GM13977 (cell line): ENCODE measurements around the gene CSRP1.
A peak's percentile ranks its signal among the peaks of the same experiment; 100 is the strongest.

ENCODE experiments used
- DNase-seq: peaks from one replicate; pipeline ENCODE4 v3.0.0; 2012; ENCODE audit warnings: low spot score
- CTCF ChIP-seq: IDR thresholded peaks from 2 replicates; pipeline ENCODE4 v1.5.1; 2012; ENCODE audit warnings: mild to moderate bottlenecking, control low read depth; ENCODE audit not compliant: insufficient read depth; ENCODE audit errors: extremely low read depth, missing control alignments
- in situ Hi-C: fragments of 300-500 bp; cut with MboI; formaldehyde crosslinking; loops from one replicate; pipeline ENCODE4 v1.12.0; 2022; ENCODE audit warnings: low sequenced_read_pairs, low pct_unique_long_range_greater_than_20kb, mixed read lengths, inconsistent platforms; ENCODE audit not compliant: unreplicated experiment

CSRP1 gene

DNA sequence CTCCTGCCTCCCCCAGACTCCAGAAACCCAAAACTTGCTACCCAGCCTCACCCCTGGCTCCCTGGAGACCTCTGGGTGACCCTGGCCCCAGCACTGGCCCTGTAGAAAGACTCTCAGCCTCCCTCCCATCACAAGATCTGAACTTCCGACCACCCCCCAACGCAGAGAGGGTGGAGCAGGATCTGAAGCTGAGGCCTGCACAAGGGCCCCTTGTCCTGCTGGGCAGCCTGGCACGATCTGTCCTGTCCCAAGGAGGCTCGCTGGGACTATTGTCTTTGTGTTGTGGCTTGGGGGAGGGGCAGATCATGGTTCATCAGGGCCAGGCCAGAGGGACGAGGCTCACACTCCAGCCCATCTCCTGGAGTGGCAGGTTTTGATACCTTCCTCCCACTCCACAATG, 57.9 kb downstream of the CSRP1 start:
- no peak for TF ChIP-seq CTCF
- DNase-seq: no peak
- in situ Hi-C loops: loop anchor here (10.0 kb wide), 1 partner anchor 66 kb away; no protein-coding TSS in a partner anchor

DNA sequence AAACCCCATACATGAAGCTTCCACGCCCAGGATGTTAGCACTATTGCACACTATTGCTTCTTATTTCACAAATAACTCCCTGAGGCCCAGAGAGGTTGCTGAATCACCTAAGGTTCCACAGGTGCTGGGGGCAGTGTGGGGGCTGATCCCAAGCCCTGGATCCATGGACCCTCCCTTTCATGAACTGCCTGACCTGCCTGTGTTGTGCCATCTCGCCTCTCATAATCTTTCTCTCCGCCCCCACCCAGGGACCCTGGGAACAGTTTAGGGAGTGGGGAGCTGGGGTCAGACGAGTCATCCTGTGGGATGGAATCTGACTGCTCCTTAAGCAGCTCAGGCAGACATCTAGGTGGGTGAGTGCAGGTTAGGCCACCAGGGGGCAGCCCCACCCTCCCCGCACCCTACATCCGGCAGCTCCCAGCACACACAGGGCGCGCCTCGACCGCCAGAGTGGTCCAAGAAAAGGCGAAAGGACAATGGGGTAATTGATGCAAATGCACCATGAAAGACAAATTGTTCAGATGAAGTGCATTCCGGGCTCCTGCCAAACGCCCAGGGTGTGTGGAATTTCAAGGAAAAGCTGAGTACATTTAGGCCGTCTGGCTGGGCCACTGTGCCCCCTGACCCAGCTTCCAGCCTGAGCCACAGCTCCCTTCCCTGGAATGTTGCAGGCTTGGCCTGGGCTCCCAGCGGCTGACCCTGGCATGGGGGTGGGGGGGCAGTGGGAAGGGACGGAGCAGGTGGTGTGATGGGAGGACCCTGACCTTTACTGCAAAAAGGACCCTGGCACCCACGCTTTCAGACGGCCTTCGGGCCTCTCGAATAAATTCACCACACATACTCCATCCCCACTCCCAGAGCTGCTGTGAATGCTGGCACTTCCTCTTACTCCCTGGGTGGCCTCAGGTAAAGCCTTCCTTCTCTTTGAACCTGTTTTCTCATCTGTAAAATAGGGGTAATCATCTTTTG, 58.7 kb downstream of the CSRP1 start:
- peak; percentile 83 for DNase-seq
- in situ Hi-C loops: loop anchor here (10.0 kb wide), 1 partner anchor 67 kb away; no protein-coding TSS in a partner anchor
- peak; percentile 86 for TF ChIP-seq CTCF

DNA sequence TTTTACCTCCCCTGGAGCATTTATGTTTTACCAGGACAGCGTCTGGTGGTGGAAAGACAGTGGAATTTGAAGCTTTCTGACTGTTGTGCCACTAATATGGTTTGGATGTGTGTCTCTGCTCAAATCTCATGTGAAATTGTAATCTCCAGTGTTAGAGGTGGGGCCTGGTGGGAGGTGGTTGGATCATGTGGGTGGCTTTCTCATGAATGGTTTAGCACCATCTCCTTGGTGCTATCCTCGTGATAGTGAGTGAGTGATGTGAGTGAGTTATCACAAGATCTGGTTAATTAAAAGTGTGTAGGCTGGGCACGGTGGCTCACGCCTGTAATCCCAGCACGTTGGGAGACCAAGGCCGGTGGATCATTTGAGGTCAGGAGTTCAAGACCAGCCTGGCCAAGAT, 61.6 kb downstream of the CSRP1 start:
- in situ Hi-C loops: loop anchor here (10.0 kb wide), 1 partner anchor 69 kb away; no protein-coding TSS in a partner anchor

GRCh38 chr1:201444792-201445191, 62.1 kb downstream of the CSRP1 start:
- no peak for TF ChIP-seq CTCF
- in situ Hi-C loops: loop anchor here (10.0 kb wide), 1 partner anchor 70 kb away; no protein-coding TSS in a partner anchor
- no peak for DNase-seq

More for the DNA sequence above, 61.6 kb downstream of the CSRP1 start:
- no peak for DNase-seq
- TF ChIP-seq CTCF: no peak

GRCh38 chr1:201443747-201444146, 63.2 kb downstream of the CSRP1 start:
- no peak for TF ChIP-seq CTCF
- in situ Hi-C loops: loop anchor here (10.0 kb wide), 1 partner anchor 71 kb away; no protein-coding TSS in a partner anchor
- no peak for DNase-seq

DNA sequence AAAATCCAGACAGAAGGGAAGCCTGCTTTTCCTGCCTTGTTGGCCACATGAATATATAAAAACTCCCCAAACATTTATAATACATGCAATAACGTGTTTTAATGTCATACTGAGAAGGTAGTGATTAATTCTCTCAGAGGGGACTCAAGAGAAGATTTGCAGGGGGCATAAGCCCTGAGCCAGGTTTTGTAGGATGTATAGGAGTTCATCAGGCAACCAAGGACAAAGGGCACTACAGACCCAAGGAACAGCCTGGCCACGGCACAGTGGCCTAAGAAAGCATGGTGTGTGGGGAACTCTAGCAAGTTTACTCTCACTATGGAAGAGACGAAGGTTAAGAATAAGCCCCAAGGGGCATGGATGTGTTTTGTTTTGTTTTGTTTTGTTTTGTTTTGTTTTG, 70.0 kb downstream of the CSRP1 start:
- in situ Hi-C loops: no loop called here
- DNase-seq: no peak

More for the DNA sequence above, 70.0 kb downstream of the CSRP1 start:
- no peak for TF ChIP-seq CTCF
